HG03196 (cell line): Measurements from ENCODE around the gene EPHA7.

Experiments
- ATAC-seq: cut with Tn5 transposase; IDR thresholded peaks from one replicate; pipeline ENCODE4 v1.9.1; 2021; ENCODE audit not compliant: unreplicated experiment

EPHA7 gene

DNA sequence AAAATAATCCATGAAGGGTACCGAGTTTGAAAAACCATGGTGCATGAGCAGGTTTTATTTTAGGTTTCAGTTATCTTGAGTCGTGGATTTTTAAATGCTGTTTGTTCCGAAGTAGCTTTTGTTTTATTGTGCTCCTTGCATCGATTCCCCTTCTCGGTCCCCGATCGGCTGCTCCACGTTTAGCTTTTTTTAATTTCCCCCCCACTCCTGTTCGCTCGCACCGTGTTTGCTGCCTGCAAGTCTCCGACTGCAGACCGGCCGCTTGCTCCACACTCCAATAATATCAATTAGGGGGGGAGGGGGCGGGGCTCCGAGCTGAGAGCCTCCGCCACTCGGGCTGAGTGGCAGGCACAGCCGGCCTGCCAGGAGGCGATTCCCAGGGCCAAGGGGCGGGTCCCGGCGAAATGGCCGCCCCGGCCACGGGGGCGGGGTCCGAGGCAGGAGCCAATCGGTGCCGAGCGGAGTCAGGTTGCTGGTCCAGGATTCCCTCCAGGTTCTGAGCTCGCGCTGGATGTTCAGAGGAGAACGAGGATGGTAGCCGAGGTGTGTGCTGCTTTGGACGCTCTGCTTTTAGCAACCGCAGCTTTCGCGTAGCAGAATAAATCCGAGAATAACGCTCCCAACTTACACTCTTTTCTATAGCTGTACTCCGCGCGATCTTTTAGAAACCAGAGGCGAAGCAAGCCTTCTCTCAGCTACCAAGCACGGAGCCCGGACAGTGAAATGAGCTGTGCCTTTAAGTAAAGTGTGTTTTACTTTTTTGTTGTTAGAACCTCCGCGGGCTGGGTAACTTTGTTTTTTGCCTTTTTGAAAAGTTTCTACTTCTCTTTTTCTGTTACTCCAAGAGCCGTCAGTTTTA is at the start of gene EPHA7:
Gene EPHA7, minus strand, starts transcription at position 256 of the 859 bp plus-strand sequence. Its CDS starts 218 bp downstream, at position 38.
- peak; percentile 89 for ATAC-seq

DNA sequence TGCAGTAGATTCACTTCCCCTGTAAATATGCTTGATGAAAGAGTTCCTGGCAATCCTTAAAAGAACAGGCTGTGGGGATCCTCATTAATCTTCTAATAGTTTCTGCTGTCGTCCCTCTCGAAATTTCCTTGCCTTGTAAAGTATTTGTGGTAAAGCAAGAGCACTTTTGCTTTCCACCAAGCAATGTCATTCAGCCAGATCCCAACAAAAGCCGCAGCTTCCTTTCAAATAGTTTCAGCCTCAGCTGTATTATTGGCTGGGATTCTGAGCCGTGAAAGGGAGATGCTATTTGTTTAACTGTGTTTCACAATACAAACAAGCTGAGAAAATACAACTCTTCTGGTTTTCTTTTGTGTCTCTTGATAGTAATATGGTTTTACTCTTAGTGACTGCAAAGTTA is 48.9 kb upstream of the EPHA7 start:
- ATAC-seq: no peak

DNA sequence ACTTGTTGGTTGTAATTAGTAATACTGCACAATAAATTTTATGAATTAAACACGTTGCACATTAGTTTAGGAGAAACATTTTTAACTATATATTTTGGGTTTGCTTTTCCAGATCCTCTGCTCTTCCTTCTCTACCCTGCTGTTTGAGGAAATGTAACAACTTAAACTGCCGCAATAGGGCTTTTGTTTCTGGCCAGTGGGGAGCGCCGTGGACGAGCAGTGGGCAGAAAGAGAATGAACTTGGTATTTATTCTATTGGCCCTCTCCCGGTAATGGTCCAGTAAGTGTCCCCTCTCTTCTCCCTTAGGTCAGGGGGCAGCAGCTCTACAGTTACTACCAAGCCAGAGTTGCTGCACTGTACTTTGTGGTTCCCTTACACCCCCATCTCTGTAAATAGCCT is 35.2 kb upstream of the EPHA7 start:
- ATAC-seq: no peak

GRCh38 chr6:93453956-93454355 is 34.6 kb upstream of the EPHA7 start:
- ATAC-seq: peak; percentile 81

DNA sequence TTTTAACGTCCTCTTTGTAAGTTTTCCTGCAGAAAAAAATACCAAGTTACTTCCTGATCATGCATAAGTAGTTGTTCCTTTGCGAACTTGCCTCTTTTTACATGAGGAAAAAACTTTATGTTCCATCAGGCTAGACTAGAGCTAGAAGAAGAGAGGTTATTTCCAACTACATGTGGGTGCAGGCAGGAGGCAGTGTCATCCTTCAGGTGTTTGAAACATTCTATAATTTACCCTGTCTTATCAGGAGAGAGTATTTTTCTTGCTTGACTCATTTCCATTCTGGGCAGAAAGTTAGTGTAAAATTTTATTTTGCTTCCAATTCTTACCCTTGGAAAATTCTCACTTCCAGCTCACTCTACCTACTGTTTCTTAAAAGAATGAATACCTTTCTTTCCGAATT is 28.5 kb upstream of the EPHA7 start:
- no peak for ATAC-seq

DNA sequence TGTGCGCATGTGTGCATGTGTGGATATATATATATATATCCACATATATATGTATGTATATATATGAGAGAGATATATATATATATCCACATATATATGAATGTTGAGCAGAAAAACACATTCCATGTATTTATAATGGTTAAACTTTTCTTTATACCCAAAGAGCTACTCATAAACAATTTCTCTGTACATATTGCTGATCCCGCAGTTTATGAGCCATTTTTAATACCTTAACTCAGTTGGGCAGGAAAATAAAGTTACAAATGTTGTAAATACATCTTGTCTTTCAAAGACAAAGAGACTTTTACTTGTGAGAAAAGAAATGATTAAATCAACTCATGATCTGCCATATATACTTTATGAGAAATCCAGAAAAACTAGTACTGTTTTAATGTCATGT is 18.1 kb upstream of the EPHA7 start:
- no peak for ATAC-seq

DNA sequence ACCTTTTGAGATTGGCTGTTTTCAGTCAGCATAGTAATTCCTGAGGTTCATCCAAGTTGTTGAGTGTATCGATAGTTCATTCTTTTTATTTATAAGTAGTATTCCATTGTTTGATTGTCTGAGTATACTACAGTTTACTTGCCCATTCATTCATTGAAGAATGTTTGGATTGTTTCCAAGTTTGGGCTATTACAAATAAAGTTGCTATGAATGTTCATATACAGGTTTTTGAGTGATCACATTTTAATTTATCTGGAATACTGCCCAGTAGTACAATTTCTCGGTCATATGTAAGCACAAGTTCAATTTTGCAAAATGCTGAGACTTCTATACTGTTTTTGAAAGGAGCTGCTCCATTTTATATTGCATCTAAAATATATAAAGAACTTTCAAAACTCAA is 14.2 kb upstream of the EPHA7 start:
- ATAC-seq: no peak

DNA sequence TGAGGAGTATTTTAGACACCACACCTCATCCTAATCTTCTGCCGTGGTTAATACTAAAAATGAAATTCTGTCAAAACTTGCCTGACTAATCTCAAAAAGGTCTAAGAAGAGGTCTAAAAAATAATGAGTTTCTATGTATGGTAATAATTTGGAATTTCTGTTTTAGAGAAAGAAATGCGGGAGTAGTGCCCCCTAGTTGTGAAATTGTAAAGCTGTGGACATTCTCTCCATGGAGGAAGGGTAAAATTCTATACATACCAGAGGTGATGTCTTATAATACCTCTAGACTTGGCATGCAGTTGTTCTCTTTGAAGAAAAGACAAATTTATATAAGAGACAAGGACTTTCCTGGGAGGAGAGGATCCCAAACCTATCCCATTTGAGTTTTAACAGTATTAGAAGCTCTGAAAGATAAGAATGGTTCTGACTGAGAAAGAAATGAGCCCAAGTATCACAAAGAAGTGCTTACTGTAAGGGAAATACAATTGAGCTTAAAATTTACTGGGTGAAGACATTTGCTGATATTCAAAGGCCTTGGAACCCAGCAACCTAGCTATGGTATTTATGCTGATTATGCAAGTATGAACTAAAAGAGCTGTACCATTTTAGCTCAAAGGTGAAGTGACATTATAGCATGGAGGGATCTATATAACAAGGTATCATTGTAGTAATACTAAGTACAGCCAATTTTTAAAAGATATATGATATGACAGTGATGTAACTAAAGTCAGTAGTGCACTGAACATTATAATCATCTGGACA is 5.1 kb upstream of the EPHA7 start:
- ATAC-seq: no peak

- ATAC-seq: no peak
Measured at GRCh38 chr6:93423542-93423941, 4.2 kb upstream of the EPHA7 start.

GRCh38 chr6:93420163-93420795 is 920 bp upstream of the EPHA7 start:
- no peak for ATAC-seq

- ATAC-seq: no peak
Measured at GRCh38 chr6:93418408-93419303, 703 bp downstream of the EPHA7 start.

- no peak for ATAC-seq
Measured at GRCh38 chr6:93418033-93418407, 1.3 kb downstream of the EPHA7 start.

DNA sequence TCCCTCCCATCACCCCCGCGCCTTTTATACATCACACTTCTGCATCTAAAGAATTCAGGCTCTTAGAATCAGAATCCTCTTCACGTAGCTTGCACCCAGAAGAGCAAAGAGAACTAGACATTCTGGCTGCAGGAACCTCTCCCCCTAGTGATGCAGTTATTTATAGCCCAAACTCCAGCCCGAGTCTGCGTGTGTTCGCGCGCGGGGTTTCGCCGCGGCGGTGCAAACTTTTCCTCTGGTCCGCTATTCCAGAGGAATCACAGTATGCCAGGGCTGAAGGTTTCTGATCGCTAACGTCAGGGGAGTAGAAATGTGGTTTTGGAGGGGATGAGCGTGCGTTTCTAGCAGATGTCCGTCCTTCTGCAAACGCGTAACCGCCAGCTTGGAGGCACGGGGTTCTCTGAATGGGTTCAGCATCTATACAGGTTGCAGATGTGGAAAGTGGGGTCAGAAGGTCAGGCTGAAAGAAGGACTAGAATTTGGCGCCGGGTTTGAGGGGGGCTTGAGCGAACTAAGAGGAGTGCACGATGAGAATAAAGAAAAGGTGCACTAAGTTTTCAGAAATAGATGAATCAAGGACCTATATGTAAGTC is 1.8 kb downstream of the EPHA7 start:
- ATAC-seq: no peak

GRCh38 chr6:93416571-93417420 is 2.6 kb downstream of the EPHA7 start:
- no peak for ATAC-seq

DNA sequence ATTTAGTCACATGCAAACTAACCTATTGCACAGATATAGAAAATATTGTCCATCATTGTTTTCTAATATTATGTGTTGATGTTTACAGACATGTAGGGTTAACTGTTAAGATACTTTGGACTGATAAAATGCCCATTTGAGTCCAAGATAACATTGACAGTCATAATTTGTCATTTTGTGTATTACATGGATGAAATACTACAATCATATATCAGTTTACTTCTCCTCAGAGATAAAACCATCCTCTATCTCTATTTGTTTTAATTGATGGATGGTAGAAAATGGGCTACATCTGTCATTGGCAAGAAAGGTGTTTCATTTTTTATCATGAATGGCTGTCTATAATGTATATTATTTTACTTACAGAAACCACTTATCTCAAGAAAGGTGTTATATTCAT is 6.2 kb downstream of the EPHA7 start:
- ATAC-seq: no peak

GRCh38 chr6:93412452-93412851 is 6.9 kb downstream of the EPHA7 start:
- no peak for ATAC-seq

DNA sequence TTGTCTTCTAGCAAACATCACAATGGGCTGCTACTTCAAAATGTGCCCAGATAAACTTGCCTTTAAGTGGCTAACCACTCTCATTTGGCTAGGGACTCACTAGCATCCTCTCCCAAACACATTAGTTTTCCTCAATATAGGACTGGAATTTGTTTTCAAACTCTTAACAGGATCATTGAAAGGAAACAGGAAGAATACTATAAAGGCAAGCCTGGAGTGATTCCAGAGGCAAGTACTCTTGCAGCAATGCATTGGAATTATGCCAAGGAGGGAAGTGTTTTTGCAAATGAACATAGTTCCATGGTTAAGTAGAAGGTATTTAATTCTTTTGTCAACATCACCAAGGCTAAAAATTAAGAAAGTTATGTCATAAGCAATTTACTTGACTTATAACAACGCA is 12.2 kb downstream of the EPHA7 start:
- no peak for ATAC-seq

- no peak for ATAC-seq
Measured at GRCh38 chr6:93403390-93403789, 16.0 kb downstream of the EPHA7 start.

- ATAC-seq: no peak
Measured at GRCh38 chr6:93398723-93399122, 20.6 kb downstream of the EPHA7 start.

DNA sequence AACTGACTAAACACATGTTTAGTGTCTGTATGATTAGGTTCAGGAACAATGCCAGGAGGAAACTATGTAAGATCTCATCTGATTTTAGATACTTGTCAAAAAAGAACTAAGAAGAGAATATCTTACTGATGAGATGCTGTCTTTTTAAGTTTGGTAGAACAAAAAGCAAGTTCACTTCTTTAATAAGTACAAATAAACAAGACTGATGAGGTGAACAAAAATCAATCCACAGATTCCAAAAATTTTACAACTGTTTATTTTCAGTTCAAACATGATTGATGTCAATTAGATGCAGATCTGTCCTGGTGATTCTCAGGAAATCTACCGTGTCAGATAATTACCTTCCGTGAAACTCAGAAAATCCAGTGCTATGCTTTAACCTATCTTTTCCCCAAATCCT is 24.9 kb downstream of the EPHA7 start:
- no peak for ATAC-seq
